ENCODE measurements around the gene EFHC1.
"Not testable (repeated sequence)": the region's sequence is repeated elsewhere in the genome, so short reads cannot be mapped to it uniquely, and the experiment has no call there.

EFHC1 gene

DNA sequence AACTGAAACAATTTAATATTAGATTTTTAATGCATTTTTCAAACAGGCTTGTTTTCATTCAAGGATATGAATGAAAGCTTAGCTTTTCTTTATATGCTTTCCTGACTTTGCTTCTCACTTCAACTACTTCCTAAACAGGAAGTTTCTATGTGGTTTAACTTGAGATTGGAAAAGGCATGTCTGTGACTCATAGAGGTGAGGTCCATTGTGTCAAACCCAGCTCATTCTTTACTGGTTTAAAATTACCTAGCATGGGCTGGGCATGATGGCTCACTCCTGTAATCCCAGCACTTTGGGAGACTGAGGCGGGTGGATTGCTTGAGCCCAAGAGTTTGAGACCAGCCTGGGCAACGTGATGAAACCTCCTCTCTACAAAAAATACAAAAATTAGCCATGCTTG, 34.4 kb downstream of the EFHC1 start:
- peak; percentile 4 for DNase-seq

DNA sequence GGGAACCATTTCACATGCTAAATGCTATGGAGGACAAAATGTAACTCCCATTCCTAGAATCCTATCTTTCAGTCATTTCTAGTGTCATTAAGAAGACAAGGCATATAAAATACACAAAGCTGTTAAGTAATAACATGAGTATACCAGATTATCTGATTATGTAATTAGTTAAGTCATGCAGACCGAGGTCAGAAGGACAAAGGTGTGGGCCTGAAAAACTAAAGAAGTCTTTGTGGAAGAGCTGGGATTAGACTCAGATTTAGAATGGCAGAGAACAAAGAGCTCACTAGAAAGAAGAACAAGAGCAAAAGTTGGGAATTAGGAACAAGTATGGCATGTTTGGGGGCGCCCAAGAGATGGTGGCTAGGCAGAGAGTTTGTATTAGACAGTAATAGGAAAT, 37.0 kb downstream of the EFHC1 start:
- no peak for DNase-seq

DNA sequence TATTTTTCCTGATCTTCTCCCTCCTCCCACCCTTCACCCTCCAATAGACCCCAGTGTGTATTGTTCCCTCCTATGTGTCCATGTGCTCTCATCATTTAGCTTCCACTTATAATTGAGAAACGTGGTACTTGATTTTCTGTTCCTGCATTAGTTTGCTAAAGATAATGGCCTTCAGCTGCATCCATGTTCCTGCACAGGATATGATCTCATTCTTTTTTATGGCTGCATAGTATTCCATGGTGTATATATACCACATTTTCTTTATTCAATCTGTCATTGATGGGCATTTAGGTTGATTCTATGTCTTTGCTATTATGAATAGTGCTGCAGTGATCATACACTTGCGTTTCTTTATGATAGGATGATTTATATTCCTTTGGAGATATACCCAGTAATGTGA, 41.1 kb downstream of the EFHC1 start:
- DNase-seq: not testable (repeated sequence)

DNA sequence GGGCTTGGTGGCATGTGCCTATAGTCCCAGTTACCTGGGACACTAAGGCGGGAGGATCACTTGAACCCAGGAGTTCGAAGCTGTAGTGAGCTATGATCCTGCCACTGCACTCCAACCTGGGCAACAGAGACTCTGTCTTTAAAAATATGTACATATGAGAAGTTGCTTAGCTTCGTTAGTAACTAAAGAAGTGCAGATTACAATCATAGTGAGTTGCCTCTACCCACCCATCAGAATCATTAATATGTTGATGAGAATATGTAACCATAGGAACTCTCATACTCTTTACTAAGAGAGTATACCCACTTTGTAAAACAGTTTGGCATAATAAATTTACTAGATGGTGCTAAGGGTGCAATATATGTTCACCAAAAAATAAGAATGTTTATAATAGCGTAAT, 54.0 kb downstream of the EFHC1 start:
- DNase-seq: no peak

DNA sequence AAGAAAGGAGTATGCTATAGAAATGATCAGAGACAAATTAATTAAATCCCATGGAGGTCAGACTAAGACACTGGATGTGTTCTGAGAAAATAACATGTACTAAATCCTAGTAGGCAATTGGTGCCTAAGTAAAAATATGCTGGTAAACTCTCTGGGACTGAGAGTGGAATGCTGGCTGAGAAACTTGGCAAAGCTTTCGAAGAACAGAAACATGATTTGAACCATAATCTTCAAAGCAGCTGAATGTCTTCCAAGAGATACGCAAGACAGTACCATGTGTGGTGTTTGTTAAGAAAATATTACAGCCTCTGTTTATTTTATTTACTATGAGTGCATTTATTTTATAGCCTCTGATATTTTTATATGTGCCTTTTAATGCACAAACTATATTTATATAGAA, 55.2 kb downstream of the EFHC1 start:
- no peak for DNase-seq

DNA sequence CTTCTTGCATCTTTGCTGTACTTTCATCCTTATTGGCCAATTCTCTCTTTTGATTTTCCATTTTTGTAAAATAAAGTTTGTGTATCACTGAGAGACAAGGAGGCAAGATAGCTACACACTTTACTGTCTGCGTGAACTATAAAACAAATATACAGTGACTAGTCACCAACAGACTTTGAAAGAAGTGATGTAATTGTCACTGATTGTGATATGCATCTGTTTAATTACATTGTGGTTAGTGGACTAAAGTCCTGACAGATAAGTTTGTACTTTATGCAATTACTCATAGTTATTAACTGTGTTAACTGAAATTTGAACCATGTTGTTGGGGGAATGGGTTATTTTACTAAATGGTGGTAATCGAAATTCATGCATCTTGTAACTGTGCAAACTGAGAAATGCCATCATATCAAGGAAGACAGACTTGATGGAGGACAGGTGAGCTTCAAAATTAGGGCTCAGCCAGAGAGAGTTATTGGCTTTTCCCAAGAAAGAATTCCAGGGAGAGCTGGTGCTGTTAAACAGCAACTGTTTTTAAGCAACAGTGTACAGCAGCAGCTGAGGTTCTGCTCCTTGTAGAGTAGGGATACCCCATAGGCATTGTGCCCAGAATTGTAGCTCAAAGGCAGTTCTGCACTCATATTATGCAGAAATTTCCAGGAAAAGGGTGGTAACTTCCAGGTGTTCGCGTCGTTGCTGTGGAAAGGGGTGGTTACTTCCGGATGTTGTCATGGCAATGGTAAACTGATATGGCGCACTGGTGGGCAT, 62.9 kb downstream of the EFHC1 start:
- DNase-seq: no peak

DNA sequence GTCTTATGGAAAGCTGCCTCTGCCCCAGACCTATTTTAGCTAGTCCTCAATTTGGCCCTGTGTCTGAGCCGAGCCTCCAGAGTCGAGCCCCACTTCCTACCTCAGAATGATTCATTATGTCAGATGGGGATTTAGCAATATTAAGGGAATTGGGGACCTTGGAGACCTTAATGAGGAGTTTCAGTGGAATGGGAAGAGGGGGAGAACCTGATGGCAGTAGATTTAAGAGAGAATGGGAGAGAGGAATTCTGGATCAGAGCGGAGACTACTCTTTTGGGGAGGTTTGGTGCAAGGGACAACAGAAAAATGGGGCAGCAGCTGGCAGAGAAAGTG, 63.5 kb downstream of the EFHC1 start:
- no peak for DNase-seq

DNA sequence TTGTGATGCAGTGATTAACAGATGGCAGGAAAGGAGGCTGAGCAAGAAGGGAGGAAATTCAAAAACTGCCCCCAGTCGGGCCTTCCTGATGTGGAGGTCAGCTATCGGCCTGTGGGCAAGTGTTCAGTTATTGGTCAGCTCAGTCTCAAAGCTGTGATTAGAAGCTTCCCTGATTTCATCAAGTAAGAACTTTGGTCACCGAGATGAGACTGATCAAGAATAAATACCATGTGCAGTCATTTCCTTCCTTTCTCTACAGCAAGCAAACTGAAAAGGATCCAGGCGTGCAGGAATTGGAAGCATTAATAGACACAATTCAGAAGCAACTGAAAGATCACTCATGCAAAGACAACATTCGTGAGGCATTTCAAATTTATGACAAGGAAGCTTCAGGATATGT, 69.7 kb downstream of the EFHC1 start:
- DNase-seq: no peak

DNA sequence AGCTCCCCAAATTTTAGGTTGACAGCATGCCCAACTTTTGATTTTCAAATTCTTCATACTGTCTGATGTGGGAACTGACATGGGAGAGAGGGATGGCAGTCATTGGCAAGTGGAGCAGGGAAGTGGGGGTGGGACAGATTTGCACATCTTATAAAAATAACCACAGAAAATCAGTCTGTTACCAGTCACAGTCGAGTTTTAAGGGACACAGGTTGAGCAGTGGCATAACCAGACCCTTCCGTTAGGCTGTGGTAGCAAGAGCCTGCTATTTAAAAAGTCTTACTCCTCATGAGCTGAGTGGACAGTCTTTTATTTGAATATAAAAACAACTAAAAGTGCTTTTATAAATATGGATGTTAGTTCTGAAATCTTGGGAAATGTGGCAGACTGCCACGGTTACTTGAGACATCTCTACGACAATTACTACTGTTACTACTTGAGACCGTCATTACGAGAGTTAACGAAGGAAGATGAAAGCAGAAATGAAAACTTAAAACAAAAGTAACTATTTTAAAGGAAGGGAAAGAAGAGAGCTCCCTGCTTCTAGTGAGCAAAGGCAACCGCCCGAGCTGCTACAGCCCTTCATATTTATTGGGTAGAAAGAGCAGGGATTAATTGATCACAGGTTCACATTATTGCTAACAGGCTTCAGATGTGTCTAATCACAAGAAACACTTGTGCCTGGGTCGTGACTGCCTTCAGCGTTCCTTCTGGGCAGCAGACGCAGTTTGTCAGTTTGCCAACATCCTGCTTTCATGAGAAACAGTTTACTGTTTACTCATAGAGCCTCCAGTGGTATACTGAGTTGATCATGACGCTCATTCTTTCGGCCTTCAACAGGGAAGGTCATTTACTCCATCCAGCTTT, 71.3 kb downstream of the EFHC1 start:
- no peak for DNase-seq

DNA sequence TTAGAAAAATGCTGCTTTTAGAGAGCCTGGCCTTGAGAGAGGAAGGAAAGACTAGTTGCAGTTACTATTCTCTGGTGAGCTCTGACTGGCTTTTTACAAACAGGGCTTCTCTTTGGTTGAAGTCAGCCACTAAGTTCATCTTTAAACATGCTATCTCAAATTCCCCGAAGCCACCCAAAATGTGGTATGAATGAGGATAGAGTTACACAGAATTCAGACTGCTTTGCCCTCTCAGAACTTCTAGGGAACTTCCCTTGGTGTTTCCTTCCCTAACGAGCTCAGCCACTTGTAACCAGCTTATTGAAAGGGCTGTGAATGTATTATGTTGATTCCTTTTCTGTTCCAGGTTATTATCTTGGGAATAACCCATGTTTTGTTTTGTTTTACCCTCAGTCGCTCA, 73.5 kb downstream of the EFHC1 start:
- no peak for DNase-seq

DNA sequence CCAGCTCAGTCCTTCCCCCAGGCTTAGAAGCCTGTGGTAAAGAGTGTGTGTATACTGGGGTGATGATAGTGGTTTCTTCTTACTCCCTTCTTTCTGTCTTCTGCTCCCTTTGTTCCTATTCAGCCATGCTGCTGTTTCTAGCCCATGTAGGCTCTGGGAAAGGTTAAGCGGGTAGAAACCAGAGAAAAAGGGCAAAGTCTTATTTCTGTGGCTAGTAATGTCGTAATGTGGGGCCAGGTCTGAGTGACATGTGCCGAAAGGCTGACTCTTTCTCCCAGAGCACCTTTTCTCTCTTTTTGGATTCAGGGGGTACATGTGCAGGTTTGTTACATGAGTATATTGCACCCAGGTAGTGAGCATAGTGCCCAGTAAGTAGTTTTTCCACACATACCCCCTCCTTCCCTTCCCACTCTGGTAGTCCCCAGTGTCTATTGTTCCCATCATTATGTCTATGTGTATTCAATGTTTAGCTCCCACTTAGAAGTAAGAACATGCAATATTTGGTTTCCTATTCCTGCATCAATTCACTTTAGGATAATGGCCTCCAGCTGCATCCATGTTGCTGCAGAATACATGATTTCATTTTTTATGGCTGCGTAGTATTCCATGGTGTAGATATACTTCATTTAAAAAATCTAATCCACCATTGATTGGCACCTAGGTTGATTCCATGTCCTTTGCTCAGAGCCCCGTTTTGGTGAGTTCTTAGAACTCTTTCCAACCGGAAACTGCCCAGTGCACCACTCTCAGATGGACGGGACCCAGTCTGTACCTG, 74.3 kb downstream of the EFHC1 start:
- no peak for DNase-seq

DNA sequence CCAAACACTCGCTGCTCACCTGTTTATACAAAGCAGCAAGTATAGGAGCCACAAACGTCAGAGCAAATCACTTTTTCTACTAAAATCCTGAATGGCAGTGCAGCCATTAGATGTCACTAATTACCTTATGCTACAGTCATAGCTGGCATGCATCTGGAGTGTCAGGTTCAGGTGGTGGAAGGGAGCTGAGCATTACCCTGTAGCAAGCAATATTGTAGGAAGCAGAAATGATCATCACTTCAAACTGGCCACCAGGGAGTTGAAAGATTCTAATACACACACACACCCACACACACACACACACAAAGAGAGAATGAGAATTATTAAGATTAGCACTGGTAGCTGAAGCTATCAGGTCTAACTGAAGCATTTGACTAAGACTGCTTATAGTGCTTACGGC, 75.8 kb downstream of the EFHC1 start:
- peak; percentile 12 for DNase-seq

DNA sequence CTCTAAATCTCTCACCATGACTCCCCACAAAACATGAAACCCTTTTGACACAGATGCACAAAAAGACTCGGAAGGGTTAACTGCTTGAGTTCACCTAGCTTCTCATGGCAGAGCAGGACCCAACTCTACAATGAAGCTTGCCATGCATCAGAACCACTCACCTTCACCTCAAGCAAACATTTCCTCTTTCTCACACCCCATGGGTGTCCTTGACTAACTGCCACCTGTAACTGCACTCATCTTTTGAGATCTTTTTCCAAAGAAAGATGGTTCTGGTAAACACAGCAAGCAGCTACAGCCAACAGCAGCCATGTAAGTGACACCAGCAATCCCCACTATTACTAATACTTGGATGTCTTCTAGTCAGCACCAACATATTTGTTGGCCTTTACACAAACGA, 76.5 kb downstream of the EFHC1 start:
- DNase-seq: no peak

DNA sequence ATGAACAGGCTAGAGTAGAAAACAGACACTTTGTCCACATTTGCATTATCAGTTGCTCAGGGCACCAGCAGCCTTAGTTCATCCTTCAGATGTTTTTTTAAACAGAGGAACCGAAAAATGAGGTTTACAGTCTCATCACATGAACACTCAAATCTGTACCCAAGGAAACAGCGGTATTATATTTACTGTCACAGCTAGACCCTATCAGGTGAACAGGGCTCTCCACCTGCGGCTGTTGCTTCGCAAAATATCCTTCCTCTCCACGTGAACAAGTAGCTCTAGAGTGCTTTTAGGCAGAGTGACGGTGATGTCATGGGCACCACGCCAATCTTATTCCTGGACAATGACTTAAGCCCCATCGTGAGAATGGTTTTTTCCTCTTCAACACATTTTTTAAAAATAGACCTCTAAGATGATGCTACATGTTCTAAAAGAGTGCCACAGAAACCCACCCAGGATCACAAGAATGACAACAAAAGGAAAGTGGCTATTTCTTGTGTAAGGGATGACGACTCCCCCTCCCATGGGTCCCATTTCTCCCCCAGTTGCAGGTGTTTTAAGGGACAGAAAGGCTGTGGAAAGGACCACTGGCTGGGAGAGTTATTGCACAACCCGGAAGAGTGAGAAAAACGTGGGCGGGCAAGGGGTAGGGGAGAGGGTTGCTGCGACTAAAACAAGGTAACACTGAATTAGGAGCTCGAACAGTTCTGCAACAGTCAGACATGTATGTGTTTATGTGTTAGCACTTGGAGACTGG, 77.7 kb downstream of the EFHC1 start:
- peak; percentile 48 for DNase-seq

DNA sequence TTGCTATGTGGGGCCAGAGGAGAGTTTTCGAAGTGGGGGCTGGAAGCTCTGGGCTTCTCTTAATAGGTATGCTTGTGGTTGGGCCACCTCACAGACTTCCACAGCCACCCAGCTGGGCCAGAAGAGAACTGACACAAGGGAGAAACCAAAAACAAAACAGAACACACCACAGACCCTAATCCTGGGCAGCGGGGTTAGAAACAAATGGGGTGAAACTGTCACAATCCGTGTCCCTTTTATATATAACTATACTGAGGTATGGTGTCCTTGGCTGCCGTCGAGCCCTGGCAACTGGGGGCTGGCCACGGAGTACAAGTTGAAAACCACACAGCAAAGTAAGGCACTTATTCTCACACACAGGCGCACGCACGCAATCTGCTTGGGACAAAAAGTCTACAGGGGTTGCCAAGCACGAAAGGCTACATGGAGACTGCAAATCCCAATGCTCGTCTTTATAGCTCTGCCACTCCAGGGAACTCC, 78.4 kb downstream of the EFHC1 start:
- DNase-seq: no peak

DNA sequence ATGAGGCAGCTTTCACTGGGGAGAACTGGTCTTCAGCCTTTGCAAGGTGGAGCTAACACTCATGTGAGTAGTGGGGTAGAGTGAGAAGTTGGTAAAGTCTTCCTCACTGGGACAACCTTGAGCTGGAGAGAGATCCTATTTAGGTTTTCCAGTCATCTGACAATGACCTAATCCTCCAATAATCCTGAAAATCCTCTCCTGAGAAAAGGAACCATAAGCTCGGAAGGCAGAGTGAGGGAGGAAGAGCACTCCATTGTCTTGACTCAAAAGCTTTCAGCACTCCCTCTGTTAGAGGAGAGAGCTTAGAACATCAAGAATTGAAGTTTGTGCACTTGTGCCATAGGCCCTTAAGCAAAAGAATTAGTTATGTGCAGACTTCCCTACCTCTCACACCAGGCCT, 78.9 kb downstream of the EFHC1 start:
- no peak for DNase-seq

DNA sequence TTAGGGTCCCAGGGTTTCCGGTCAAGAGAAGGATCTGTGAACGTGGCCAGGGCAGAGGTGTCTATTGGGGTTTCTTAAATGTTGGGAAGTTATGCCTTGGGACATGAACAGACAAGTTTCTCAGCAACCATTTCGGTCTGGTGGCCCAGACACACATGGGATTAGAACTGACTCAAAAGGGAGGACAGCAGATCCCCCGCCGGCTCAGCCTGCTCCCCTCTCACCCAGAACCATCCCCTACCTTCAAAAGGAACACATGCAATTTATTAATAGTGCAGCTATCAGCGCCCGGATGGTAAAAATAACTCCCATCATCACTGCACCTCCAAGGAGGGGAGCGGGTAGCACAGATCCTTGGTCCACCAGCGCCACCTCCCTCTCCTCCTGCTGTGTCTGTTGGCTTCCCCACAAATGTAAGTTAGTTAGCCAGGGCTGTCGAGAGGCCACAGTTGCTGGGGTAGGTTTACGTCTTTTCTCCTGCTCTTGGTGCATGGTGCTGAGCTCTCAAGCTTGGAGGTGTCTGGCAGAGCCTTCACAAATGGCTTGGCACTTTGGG, 79.6 kb downstream of the EFHC1 start:
- DNase-seq: no peak

DNA sequence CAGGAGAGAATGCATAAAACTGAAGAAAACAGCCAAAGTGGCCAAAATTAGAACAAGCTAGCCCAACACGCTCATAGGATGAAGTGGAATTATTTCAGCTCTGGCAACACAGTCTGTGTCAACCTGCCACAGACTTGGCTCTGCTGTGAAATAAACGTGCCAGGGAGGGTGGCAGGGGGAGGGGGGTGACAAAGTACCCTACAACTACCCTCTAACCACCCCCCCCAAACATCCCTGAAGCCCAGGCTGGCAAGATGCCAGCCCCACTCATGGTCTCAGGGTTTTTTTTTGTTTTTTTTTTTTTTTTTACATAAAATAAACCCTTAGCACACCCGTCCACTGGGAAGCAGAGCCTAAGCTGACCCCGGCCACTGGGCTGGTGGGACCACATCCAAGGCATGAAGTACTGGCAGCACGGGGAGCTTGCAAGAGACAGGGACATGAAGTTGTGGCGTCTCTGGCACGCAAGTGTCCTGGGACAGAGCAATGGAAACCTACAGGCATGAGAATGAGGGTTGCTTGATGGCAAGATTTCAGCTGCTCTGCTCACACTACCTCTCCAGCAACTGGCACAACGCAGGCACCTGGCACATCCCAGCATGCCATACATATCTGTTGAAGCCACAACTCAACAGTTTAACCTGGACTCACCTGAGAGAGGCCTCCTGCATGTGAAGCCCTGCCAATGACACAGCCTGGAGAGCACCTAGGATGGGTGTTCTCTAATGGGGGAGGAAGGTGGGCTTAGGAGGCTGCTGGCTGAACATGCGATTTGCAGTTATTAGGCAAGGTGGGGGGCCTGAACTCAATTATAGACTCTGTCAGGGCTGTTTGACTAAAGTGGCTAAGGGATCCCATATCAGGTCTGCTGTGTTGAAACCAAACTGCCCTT, 80.3 kb downstream of the EFHC1 start:
- no peak for DNase-seq

DNA sequence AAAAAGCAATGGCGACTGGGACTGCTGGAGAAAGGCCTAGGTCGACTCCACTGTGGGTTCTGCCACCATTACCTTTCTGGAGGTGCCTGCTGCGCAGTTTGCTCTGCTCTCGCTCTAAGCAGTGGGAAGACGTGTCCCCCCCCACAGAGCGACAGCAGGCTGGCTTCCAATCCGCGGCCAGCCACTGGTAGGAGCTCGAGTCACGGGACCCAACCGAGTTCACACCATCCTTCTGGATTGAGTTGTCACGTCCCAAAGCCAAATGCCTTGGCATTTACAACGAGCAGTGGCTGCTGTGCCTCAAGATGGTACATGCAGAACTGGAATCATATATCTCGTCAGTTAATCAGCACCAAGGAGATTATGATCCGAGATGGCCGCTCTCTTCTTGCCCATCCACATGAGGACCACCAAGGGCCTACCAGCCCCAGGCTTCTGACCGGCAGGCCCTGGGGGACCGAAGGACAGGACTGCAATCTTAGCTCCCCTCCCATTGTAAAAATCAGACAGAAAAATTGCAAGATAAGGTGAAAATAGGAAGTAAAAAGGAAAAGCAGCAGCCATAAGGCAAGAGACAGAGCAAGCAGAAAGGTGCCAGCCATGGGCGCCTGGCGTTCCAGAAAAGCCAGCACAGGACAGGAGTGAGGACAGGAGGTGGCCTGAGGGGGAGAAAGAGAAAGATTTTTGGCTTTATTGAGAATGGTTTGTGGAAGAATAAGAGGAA, 82.3 kb downstream of the EFHC1 start:
- DNase-seq: no peak

DNA sequence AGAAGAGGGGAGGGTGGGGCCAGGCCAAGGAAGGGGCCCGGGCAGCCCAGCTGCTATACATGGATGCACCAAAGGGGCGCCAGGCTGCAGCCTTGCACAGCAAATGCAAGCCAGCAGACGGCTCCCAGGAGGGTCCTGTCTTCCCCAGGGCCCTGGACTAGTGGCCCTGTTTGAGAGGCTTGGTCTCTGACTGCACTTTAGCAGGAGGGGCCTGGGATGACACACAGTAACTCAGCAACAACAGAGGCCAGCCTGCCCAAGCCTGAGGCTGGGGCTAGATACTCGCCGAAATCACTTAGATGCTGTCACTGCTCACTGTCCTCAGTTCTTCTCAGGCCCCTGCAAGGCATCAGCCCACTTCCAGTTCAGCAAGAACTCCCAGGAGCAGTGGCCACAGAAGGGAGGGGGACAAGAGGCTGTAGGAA, 83.2 kb downstream of the EFHC1 start:
- DNase-seq: peak; percentile 74
